HCEC 1CT (cell line): ENCODE results near the gene NFATC4.
"Not testable (repeated sequence)": the region's sequence is repeated elsewhere in the genome, so short reads cannot be mapped to it uniquely, and the experiment has no call there.

Source experiments
- DNase-seq: peaks from one replicate; pipeline ENCODE4 v3.0.0-alpha.2; 2017

The NFATC4 gene

DNA sequence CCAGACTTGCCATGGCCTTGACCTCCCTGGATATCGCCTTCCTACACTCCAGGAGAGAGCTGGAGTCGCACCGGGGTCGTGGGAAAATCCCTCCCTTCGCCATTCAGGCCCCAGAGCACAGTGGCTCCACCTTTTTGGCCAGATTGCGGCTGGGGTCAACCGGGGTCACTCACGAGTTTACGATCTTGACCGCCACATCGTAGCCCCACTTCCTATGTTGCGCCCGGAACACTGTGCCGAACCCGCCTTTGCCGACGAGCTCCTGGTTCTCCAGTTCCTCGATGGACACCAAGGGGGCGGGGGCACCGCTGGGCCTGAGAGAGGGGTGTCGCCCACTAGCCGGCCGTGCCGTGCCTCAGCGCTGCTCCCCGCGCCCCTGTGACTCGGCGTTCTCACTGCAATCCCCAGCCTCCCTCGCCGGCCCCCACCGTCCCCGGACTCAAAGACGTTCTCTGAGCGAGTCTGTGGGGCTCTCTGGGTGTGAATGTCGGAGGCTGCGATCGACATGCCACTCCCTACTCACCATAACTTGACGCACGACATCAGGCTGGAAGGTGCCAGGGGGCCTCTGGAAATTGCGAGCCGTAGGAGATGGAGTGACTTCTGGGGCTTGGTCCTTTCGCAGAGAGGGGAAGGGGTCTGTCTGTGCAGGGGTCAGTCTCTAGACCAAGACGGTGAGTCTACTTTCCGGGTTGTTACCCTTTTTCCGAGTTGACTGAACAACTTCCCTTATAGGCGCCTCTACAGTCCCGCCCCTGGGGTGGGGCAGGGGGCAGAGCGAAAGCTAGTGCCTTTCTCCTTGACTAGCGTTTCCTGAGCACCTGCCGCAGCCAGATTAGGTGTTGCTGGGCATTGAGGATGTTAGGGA lies 28.5 kb upstream of the NFATC4 start, which contains the start of gene RIPK3:
Gene RIPK3, minus strand, starts transcription at position 708 of the 868 bp plus-strand sequence. Its CDS starts 165 bp downstream, at position 543.
- no peak for DNase-seq

DNA sequence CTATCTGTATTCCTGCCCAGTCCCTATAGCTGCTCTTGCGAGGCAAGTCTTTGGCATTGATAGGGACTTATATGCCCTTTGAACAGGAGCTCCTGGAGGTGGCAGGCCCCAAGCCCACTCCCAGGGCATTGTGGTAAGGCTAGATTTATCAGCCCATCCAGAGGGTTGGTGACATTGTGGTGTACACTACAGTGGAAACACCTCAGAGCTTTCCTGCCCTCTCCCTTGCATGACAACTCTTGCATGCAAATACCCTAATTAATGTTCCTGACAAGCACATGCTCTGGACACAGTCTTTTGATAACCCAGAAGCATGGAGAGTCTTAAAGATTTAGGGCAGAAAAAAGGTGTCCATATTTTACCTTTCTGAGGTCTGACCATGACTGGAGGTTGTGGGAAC lies 27.4 kb upstream of the NFATC4 start:
- no peak for DNase-seq

DNA sequence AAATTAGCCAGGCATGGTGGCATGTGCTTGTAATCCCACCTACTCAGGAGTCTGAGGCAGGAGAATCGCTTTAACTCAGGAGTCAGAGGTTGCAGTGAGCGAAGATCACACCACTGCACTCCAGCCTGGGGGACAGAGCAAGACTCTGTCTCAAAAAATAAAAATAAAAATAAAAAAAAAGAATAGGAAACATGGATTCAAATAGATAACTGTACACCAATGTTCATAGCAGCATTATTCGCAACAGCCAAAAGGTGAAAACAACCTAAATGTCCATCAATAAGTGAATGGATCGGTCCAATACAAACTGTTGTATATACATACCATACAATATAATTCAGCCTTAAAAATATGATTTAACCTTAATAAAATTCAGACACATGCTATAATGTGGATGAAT lies 25.1 kb upstream of the NFATC4 start:
- DNase-seq = no peak

DNA sequence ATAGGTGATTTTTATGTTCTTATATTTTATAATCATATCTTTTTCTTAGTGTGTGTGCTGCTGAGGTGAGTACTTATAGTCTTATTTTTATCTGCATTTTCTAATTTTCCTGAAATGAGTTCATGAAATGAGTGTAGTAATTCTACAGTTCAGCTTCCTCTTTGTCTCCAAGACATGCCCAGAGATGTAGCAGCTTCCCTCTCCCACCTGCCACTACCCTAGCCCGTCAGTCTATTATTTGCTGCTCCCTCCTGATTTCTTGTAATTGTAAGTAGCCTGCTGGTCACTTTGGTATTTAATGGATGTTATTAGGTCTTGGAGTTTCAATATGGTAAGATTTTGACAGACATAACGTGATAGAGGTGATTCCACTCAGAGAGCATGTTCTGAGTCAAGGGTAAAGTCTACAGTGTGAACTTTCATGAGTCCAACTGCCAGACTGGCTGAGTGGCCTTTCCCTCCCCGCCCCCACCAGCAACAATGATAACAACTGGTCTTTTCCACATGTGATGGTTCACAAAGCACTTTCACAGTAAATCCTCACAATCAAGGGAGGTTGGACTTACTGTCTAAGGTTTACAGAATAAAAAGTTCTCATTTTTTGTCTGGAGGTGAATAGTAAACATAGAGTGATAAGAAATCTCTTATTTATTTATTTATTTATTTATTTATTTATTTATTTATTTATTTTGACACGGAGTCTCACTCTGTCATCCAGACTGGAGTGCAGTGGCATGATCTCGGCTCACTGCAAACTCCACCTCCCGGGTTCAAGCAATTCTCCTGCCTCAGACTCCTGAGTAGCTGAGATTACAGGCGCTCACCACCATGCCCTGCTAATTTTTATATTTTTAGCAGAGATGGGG lies 24.0 kb upstream of the NFATC4 start:
- no peak for DNase-seq

- no peak for DNase-seq
Observed at GRCh38 chr14:24347134-24347533, 20.9 kb upstream of the NFATC4 start.

- no peak for DNase-seq
Observed at GRCh38 chr14:24348186-24348585, 19.8 kb upstream of the NFATC4 start.

GRCh38 chr14:24349742-24350141 lies 18.2 kb upstream of the NFATC4 start:
- no peak for DNase-seq

DNA sequence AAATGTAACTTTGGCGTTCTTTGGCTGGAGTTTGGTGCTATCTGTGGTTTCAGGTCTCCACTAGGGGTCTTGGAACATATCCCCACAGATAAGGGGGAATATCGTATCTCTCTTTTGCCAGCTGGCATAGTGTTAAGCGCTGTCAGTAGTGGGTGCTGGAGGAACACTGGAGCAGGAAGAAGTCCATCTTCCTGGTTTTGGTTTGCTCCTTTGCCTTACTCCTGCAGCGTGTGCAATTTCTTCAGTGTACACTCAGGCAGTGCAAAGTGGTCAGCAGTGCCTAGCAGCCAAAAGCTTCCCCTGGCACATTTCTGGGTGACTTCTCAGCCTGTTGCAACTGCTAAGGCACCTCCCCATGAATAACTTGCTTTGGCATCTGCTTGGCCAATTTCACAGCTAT lies 16.5 kb upstream of the NFATC4 start:
- DNase-seq = peak; percentile 42

DNA sequence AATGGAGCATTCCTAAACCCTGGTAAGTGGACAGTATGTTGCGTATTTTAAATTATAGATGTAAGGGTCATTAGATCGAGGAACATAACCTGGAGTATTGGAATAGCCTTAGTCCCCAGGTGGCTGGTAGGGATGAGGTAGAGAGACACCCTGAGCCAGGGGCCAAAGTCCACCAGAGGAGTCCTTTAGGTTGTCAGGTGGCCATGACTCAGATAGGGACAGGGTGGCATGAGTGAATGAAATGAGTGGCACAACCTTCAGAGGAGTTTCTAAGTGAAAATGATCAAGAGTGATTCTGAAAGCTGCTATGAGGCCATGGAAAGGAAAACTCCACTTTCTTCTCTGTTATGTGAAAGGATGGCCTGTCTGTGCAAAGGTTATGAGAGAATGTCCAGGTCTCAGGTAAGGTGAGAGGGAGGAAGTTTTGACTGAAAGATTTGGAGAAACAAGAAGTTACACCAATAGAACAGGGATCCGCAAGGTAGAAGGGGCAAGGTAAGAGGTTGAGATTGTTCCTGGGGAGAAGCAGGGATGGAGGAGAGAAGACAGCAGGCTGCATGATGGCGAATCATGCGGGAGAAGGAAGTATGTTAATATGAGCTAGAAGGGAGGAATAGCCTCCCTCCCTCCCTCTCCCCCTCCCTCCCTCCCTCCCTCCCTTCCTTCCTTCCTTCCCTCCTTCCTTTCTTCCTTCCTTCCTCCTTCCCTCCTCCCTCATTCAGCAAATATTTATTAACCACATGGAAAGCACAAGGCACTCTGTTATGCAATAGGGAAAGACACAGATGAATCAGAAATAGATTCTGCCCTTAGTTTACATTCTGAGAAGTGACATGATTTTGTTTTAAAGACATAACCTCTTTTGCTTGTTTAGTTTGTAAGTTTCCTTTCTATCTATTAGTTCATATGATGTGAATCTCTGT lies 14.2 kb upstream of the NFATC4 start:
- DNase-seq = peak; percentile 86

DNA sequence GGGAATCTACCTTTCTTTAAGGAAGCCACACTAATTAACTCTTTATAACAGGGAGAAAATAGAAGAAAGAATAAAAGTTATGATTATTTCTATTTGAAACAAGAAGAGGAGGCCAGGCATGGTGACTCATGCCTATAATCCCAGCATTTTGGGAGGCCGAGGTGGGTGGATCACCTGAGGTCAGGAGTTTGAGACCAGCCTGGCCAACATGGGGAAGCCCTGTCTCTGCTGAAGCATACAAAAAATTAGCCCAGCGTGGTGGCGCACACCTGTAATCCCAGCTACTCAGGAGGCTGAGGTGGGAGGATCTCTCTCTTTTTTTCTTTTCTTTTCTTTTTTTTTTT lies 13.5 kb upstream of the NFATC4 start:
- DNase-seq = not testable (repeated sequence)

- DNase-seq = no peak
Observed at GRCh38 chr14:24355009-24355408, 13.0 kb upstream of the NFATC4 start.

DNA sequence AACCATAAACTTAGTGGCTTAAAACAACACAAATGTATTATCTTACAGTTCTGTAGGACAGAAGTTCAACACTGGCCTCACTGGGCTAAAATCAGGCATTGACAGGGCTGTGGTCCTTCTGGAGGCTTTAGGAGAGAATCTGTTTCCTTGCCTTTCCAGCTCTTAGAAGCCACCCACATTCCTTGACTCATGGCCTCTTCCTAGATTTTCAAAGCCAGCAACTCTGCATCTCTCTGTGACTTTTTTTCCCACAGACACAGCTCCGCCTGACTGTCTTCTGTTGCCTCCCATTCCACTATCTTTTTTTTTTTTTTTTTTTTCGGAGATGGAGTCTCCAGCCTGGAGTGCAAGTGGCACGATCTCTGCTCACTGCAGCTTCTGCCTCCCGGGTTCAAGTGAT lies 11.8 kb upstream of the NFATC4 start:
- DNase-seq = no peak

DNA sequence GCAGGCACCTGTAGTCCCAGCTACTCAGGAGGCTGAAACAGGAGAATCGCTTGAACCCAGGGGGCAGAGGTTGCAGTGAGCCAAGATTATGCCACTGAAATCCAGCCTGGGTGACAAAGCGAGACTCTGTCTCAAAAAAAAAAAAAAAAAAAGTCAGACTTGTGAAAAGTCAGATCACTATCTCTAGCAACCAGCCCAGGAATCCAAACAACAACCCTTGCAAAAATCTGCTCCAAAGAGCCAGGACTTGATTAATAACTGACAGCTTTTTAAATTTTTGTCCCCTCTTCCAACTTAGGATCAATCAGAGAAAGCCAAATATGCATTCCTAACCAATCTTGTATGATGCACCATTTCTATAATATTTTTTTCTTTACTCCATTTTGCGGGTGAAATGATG lies 7.7 kb upstream of the NFATC4 start:
- DNase-seq = no peak

DNA sequence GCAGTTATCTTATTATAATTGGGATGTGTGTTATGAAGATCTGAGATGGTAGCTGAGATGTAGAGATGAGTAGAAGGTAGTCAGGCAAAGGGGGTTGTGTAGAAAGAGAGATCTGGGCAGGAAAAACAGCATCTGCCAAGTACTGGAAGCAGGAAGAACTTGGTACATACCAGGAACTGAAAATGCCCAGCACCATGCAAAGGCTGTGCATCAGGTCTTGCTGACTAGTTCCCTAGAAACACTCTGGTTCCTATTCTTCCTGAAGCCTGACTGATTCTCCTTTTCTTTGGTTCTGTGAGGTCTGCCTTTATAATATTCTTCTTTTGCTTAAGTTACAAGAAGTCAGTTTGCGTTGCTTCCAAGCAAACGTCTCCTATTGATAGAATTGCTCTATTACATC lies 6.7 kb upstream of the NFATC4 start:
- DNase-seq = no peak

DNA sequence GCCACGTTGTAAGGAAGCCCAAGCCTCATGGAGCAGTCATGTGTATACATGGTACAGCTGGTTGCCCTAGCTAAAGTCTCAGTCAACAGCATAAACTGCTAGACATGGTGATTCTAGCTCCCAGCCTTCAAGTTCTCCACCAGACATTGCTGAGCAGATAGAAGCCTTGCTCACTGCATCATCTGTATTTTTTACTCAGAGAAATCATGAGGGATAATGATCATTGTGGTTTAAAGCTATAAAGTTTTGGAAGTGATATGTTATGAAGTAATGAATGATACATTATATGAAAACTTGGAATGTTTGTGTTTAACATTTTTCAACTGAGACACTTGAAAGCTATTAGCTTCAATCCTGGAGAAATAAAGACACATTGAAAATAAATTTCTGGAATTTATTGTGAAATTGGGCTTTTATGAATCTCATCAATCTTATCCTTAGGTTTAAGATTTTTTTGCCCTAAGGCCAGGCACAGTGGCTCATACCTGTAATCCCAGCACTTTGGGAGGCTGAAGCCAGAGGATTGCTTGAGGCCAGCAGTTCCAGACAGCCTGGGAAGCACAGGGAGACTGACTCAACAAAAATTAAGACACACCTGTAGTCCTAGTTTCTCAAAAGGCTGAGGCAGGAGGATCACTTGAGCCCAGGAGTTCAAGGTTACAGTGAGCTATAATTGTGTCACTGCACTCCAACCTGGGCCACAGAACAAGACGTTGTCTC lies 5.6 kb upstream of the NFATC4 start:
- peak; percentile 25 for DNase-seq

DNA sequence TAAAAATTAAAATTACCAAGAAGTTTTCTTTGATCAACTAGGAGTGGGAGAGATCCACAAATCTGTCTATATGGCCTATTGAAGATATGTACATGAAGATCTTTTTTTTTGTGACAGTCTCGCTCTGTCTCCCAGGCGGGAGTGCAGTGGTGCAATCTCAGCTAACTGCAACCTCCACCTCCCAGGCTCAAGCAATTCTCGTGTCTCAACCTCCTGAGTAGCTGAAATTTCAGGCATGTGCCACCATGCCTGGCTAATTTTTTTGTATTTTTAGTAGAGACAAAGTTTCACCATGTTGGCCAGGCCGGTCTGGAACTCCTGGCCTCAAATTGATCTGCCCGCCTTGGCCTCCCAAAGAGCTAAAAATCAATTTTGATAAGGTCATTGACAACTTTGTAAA lies 4.6 kb upstream of the NFATC4 start:
- DNase-seq = no peak

GRCh38 chr14:24364841-24365240 lies 3.1 kb upstream of the NFATC4 start:
- DNase-seq = no peak

GRCh38 chr14:24365600-24366412 lies 2.2 kb upstream of the NFATC4 start:
- DNase-seq = peak; percentile 84

- DNase-seq = no peak
Observed at GRCh38 chr14:24366413-24366720, 1.6 kb upstream of the NFATC4 start.

GRCh38 chr14:24366721-24367513 lies 1.1 kb upstream of the NFATC4 start:
- DNase-seq = peak; percentile 85

- no peak for DNase-seq
Observed at GRCh38 chr14:24368212-24368561, 203 bp downstream of the NFATC4 start.
